Stimulated activated CD8-positive, alpha-beta memory T cell treated with anti-CD3 and anti-CD28 coated beads, Interleukin-15, amount 100 ng/mL, for 4 hours (primary cell): ENCODE measurements around the gene GOT1.

ENCODE experiments used
- DNase-seq, 2 donors: peaks; one replicate each; pipeline ENCODE4 v3.0.0-alpha.2; 2020; ENCODE audit warnings: low read depth in 2 of 2

Gene GOT1

GRCh38 chr10:99358101-99358500 is 72.3 kb downstream of the GOT1 start:
- no peak for DNase-seq

DNA sequence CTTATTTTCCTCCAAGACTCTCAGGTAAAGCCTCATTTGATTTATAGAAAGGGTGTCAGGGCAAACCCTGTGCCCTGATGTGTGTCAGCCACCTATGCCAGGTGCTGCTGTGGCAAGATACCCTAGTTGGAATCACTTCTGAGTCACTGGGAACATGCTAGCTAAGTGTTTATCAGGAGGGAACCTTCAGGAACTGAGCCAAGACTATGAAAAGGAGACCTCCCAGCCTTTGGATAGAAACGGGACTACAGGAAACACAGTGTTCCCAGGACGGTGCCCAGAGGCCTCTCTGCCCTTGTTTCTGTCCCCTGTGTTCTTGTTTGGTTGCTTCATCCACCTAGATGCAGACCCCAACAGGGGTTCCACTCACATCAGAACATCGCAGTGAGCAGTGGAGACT is 72.7 kb downstream of the GOT1 start:
- no peak for DNase-seq

DNA sequence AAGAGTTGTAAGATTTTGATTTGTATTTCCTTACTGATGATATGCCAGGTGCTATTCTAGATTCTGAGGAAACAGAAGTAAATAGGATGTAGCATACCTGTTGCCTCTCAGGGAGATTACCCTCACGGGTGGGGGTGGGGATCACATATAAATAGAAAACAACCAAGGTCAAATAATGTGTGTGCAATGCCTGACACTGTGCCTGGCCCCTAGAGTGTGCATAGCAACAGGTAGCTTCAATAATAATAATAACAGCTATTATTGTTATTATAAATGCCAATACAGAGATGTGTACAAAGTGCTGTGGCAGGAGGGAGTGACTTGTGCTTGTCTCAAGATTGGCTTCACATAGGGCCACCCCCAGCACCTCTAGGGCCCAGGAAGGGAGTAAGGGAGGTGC is 77.2 kb downstream of the GOT1 start:
- no peak for DNase-seq

DNA sequence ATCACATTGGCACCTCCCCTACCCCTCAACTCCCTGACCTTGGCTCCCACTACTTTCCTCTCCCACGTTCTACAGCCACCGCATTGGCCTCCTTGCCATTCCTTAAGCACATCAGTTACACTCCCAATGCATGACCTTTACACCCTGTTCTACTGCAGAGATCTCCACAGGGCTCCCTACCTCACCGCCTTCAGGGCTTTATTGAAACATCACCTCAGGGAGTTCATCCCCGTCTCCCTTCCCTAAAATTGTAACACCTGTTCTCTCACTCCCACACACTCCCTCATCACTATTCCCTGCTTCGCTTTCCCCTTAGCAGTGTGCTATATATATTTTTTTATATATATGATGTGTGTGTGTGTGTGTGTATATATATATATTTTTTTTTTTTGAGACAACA is 82.8 kb downstream of the GOT1 start:
- no peak for DNase-seq
